Psoas muscle (tissue), 8 donors: ENCODE data around the gene RNF10. TPM values are rescaled to one million over a fixed set of nuclear protein-coding genes. Genes with fewer than 3 reads are reported as not detected.
A peak's percentile ranks its signal among the peaks of the same experiment; 100 is the strongest.

Source experiments
- ATAC-seq, 4 donors: fragments of 200-7000 bp; cut with Tn5 transposase; one replicate each; pipeline ENCODE4 v1.9.1; 2020; ENCODE audit warnings: moderate library complexity in 3 of 4, mild to moderate bottlenecking in 2 of 4
- DNase-seq, 2 donors: peaks; one replicate each; pipeline ENCODE4 v3.0.0-alpha.2; 2020
- H3K27ac ChIP-seq: fragments of 200-600 bp; one replicate; pipeline ENCODE4 v1.8.0; 2022
- H3K27me3 ChIP-seq, 3 donors: fragments of 200-600 bp in 1 of 3; one replicate each; pipeline versions ENCODE4 v1.6.1 to v1.8.0; 2013 to 2022; ENCODE audit warnings: low read length in 2 of 3, mild to moderate bottlenecking in 2 of 3, moderate library complexity in 1 of 3; ENCODE audit not compliant: insufficient read depth in 3 of 3
- H3K36me3 ChIP-seq, 2 donors: fragments of 200-600 bp in 1 of 2; one replicate each; pipeline versions ENCODE4 v1.6.1 to v1.8.0; 2013 to 2022; ENCODE audit warnings: low read depth in 1 of 2, mild to moderate bottlenecking in 1 of 2, moderate library complexity in 1 of 2; ENCODE audit not compliant: insufficient read depth in 1 of 2
- H3K4me1 ChIP-seq: fragments of 200-600 bp; one replicate; pipeline ENCODE4 v1.8.0; 2022
- H3K4me3 ChIP-seq: fragments of 200-600 bp; one replicate; pipeline ENCODE4 v1.8.0; 2022; ENCODE audit warnings: mild to moderate bottlenecking
- H3K9me3 ChIP-seq: fragments of 200-600 bp; one replicate; pipeline ENCODE4 v1.8.0; 2022
- WGBS, 3 donors: extraction: QIAGEN DNeasy Blood & Tissue Kit; methylation state at CpG; one replicate each; pipeline versions ENCODE4 v1.1.6 to v1.1.7; 2013; 5-methylcytosine and 5-hydroxymethylcytosine counted together
- intact Hi-C, 2 donors: fragments of 100-400 bp; cut with DNase I; formaldehyde crosslinking; loops; one replicate each; pipeline versions ENCODE4 v1.11.0 to v1.14.2; 2022
- polyA plus RNA-seq, 3 donors: library from polyadenylated mRNA; stranded (reverse); fragments of 200-250 nt; gene quantifications; one replicate each; pipeline ENCODE4 v1.2.3, GENCODE V29; 2013
- total RNA-seq, 4 donors: library from RNA; stranded (reverse); fragmentation: NEBNext Ultra II Directional in 2 of 4; extraction: Animal tissue kit (Norgen Biotek cat#: 25700) in 2 of 4; gene quantifications; one replicate each; pipeline versions ENCODE4 v1.2.1 to v1.2.4, GENCODE V29; 2021 to 2023
- TF ChIP-seq, protein P1 (sequence below): fragments of 200-600 bp; IDR thresholded peaks from one replicate; pipeline ENCODE4 v1.8.0; 2022; ENCODE audit warnings: antibody characterized with exemption
- donor health status: healthy with polysubstance abuse.
- donor health status: DM: no; HTN: no; CAD: no; lungs with moderate emphysema.
- donor health status: Bipolar disorder and iron deficiency.
- donor health status: healthy.
- donor health status: DM: yes; HTN: yes; CAD: no.
- donor health status: DM: no; HTN: no; CAD: no.
- donor health status: DM: no; HTN: no; CAD: no.
- donor health status: DM: yes; HTN: yes; CAD: no.

RNF10 gene
- total and polyA plus RNA-seq, 7 donors: 296 to 624 (median 324) TPM

GRCh38 chr12:120554678-120555077, 20.5 kb downstream of the RNF10 start:
- no peaks in the 10 kb centered on the region for H3K9me3 ChIP-seq
- H3K27ac ChIP-seq: peak overlapping the region; percentile 81
- TF ChIP-seq, protein P1, sequence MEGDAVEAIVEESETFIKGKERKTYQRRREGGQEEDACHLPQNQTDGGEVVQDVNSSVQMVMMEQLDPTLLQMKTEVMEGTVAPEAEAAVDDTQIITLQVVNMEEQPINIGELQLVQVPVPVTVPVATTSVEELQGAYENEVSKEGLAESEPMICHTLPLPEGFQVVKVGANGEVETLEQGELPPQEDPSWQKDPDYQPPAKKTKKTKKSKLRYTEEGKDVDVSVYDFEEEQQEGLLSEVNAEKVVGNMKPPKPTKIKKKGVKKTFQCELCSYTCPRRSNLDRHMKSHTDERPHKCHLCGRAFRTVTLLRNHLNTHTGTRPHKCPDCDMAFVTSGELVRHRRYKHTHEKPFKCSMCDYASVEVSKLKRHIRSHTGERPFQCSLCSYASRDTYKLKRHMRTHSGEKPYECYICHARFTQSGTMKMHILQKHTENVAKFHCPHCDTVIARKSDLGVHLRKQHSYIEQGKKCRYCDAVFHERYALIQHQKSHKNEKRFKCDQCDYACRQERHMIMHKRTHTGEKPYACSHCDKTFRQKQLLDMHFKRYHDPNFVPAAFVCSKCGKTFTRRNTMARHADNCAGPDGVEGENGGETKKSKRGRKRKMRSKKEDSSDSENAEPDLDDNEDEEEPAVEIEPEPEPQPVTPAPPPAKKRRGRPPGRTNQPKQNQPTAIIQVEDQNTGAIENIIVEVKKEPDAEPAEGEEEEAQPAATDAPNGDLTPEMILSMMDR: no peak
- H3K36me3 ChIP-seq: peaks cover 15 to 83% of the 10 kb centered on the region in 2 donors
- WGBS, 3 donors: 33 to 45% (median 36%) methylated on average over 1 of the region's 1 CpG
- DNase-seq: peak in 1 of 2 donors; percentile 70
- ATAC-seq: peak; percentile 82 to 94 (median 90)
- intact Hi-C loops: loop anchor here in 1 of 2 donors (2.0 kb wide), 1 partner anchor 20 kb away; the partner anchor contains the start of gene RNF10
- peaks cover 47% of the 10 kb centered on the region for H3K4me1 ChIP-seq
- H3K4me3 ChIP-seq: peak overlapping the region; percentile 1
- H3K27me3 ChIP-seq: no peaks in the 10 kb centered on the region

DNA sequence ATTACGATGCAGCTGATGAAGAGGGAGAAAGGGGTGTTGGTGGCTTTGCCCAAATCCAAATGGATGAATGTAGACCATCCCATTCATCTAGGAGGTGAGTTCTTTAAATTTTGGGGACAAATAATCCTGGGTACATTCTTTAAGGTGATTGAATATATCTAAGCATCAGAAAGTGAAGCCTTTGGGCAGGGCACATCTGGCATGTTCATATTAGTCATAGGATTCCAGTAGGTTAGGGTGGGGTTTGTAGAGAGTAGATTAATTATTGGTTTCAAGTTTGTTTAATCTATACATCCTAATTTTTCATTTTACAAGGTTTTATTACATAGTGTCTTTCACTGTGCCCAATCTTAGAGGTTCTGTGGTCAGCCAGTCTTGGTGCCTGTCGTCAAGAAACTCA, 23.4 kb downstream of the RNF10 start:
- Histone ChIP-seq H3K27me3 (no peaks in the 10 kb centered on the region), H3K4me3 (no peak overlapping the region), H3K9me3 (no peaks in the 10 kb centered on the region), H3K27ac (no peak overlapping the region), H3K36me3 (peaks cover 15 to 96% of the 10 kb centered on the region in 2 donors), H3K4me1 (peaks cover 35% of the 10 kb centered on the region)
- DNase-seq (no peak), ATAC-seq (no peak)
- TF ChIP-seq, protein P1: no peak
- WGBS, 3 donors: 92 to 95% (median 92%) methylated on average over 2 of the region's 2 CpGs
- intact Hi-C loops: no loop called here

DNA sequence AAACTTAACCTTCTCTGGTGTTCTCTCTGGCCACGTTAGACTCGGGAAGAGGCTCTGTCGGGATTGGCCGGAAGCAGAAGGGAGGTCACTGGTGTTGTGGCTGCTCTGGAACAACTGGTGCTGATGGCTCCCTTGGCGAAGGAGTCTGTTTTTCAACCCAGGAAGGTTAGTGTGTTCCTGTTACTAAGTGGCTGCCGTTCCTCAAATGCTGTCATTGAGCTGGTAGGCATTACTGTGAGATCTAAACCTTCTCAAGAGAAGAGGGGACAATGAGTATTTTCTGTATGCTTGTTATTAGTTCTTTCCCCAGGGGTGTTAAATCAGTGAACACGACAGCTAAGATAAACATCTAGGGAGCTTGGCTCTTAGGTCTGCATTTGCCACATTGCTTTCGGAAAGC, 28.8 kb downstream of the RNF10 start:
- peaks cover 24 to 97% of the 10 kb centered on the region in 2 donors for H3K36me3 ChIP-seq
- H3K9me3 ChIP-seq: no peaks in the 10 kb centered on the region
- H3K4me1 ChIP-seq: peaks cover 19% of the 10 kb centered on the region
- DNase-seq (peak in 1 of 2 donors; percentile 58), ATAC-seq (peak; percentile 75 to 85 (median 82))
- WGBS, 3 donors: 31 to 55% (median 51%) methylated on average over 8 of the region's 8 CpGs
- intact Hi-C loops: no loop called here
- H3K4me3 ChIP-seq: no peak overlapping the region
- peak overlapping the region; percentile 68 for H3K27ac ChIP-seq
- no peaks in the 10 kb centered on the region for H3K27me3 ChIP-seq
- TF ChIP-seq, protein P1: no peak

GRCh38 chr12:120563495-120563894, 29.3 kb downstream of the RNF10 start:
- peak overlapping the region; percentile 68 for H3K27ac ChIP-seq
- no peak for DNase-seq
- ATAC-seq: no peak

More at GRCh38 chr12:120563495-120563894, 29.3 kb downstream of the RNF10 start:
- H3K27me3 ChIP-seq: no peaks in the 10 kb centered on the region
- TF ChIP-seq, protein P1: no peak
- H3K4me1 ChIP-seq: peaks cover 19% of the 10 kb centered on the region
- H3K36me3 ChIP-seq: peaks cover 24 to 97% of the 10 kb centered on the region in 2 donors
- WGBS, 3 donors: 90 to 94% (median 92%) methylated on average over 11 of the region's 11 CpGs
- H3K4me3 ChIP-seq: no peak overlapping the region
- H3K9me3 ChIP-seq: no peaks in the 10 kb centered on the region
- intact Hi-C loops: no loop called here
